Activated CD4-positive, alpha-beta T cell treated with anti-CD3 and anti-CD28 coated beads for 24 hours (primary cell): Measurements from ENCODE around the gene GATA3.

Source experiments
- DNase-seq, 2 donors: peaks; one replicate each; pipeline ENCODE4 v3.0.0-alpha.2; 2020; ENCODE audit warnings: low read depth in 2 of 2

Gene GATA3

DNA sequence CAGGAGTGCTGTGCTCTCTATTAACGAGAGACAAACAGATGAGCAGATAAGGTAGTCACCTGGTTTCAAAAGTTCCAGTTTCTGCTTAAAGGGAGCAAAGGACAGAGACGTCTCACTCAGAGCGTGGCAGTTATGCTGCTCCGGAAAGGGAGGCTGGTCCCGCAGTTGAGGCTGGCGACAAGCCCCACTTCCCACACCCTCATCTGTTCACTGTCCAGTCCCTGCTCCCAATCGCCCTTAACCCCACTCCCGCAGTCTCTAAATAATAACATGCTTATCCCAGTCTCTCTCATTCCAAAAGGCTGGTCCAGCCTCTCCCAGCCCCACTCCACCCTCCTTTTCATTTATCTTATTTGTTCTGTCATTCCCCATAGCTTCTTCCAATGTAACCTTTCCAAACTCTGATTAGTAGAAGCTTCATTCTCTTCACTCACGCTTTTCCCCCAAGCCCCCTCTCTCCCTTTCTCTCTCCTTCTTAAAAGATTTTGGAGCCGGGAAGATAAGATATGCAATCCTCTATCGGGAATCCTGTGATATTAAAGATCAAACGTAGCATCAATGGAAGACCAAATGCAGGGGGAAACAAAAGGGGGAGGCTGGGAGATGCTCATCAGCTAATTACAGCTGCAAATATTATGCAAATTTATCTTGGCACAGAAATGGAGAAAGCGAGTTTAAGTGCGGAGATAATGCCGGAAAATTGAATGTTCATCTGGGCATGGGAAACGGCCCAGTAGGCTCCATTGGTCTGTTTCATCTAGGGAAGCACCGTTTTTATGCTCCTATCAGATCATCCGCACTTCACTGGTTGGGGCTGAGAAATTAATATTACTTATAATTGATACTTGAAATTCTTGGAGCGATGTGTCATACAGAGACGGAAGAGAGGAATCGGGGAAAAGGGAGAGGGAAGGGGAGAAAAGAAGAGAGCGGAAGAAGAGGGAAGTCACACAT, 16.3 kb upstream of the GATA3 start:
- no peak for DNase-seq

DNA sequence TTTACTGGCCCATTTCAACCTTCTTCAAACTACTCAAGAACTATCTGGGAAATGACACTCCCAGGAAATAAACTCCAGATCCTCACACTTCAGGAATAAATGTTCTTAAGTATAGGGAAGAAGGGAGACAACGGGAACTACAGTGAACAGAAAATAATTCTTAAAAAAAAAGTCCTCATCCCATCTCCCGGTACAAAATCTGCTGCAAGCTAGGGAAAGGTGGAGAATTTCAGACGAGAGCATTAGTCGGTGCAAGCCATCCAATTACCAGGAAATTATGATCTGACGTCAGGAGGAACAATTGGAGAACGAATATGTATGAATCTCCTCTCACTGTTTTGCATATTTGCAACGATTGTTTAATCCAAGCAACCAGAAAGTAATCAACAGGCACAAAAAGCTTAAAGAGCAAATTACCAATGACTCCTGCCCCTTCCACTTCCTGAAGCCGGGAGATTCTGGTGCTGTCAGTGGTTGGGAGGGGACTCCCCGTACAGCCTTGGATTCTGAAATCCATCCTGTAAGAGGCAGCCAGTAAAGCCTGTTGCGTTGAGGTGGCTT, 15.1 kb upstream of the GATA3 start:
- DNase-seq, result no peak

GRCh38 chr10:8040651-8041050, 13.8 kb upstream of the GATA3 start:
- no peak for DNase-seq

GRCh38 chr10:8041284-8041991, 13.1 kb upstream of the GATA3 start:
- DNase-seq, result no peak

DNA sequence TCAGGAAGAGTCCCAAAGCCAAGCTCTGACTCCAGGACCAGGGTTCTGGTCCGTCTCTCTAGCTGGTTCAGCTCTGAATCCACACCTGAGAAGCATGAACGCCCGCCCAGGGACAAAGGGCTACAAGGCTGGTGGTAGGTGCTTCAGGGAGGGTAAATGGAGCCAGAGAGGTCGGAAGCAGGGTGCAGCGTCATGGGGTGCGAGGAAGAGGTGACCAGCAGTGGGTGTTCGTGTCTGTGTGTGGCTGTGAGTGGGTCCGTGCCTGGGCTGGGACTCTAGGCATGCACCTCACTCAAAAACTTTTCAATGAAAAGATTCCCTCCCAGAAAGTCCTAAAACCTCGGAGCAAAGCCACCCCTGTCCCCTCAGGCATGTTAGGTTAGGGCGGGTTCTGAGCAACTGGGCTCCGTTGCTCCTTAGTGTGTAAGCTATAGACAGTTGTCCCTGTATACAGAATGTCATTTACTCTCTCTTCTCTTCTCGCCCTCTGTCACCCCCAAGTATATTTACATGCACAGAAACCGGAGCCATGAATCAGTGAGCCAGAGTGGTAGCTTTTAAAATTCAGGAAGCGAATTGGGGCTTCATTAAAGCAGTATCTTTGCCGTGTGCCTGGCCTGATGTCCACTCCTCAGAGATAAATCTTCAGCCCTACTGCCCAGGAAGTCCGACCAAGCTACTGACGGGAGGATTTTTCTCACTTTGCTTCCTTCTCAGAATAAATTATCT, 12.3 kb upstream of the GATA3 start:
- no peak for DNase-seq

- DNase-seq, result no peak
Observed at GRCh38 chr10:8042721-8043568, 11.5 kb upstream of the GATA3 start.

DNA sequence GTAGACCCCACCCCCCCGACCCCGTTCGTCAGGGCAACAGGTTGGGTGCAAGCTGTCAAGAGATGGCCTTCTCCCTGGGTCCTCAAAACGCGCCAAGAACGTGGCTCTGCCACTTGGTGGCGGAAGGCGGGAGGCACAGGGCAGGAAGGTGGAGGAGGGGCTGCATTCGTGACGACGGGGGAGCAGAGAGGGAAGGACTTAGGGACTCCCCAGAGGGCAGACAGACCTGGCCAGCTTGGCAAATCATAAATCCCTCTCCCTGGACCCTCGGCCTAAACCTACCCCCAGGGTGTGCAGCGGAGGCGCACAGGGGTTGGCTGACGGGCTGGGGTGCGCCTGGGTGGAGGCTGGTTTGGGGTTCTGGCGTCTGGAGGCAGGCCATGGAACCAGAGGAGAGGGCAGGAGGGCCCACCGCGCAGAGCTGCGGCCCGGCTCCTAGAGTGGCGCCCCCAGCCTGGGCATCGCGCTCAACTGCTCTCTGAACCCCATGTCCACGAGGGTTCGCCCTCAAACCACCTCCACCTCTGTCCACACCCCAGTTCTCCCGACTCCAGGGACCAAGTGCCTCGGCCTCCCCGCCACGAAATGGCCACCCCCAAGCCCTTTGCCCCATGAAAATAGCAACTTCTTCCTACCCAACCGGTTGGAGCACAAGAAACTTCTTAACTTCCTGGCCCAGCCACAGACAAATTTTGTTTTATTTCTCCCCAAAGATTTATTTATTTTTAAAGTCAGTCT, 10.8 kb upstream of the GATA3 start:
- DNase-seq, result no peak

DNA sequence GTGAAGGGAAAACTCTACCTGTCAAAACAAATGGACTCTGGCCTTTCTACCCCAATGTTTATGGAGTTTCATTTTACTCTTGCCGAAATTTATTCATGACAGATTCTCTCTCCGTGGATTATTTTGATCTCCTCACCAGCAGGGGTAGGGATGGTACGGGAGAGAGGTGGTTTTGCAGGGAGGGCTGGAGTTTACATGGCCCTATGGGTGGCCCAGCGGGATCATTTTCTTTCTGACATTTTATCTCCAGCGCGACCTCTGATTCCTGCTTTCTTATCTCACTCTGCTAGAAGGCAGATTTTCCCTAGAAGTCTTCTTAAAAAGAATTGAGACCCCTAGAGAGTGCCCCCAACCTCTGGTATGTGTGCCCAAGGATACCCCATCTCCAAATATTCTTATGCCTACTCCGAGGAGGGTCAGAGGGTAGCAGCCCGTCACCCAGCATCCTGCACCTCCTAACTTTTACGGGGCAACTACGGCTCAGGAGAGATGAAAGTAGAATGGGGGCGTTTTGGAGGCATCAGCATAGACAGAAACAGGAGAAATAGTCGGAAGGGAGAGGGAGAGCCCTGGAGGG, 10.1 kb upstream of the GATA3 start:
- DNase-seq, result no peak

GRCh38 chr10:8044908-8045725, 9.4 kb upstream of the GATA3 start:
- no peak for DNase-seq

DNA sequence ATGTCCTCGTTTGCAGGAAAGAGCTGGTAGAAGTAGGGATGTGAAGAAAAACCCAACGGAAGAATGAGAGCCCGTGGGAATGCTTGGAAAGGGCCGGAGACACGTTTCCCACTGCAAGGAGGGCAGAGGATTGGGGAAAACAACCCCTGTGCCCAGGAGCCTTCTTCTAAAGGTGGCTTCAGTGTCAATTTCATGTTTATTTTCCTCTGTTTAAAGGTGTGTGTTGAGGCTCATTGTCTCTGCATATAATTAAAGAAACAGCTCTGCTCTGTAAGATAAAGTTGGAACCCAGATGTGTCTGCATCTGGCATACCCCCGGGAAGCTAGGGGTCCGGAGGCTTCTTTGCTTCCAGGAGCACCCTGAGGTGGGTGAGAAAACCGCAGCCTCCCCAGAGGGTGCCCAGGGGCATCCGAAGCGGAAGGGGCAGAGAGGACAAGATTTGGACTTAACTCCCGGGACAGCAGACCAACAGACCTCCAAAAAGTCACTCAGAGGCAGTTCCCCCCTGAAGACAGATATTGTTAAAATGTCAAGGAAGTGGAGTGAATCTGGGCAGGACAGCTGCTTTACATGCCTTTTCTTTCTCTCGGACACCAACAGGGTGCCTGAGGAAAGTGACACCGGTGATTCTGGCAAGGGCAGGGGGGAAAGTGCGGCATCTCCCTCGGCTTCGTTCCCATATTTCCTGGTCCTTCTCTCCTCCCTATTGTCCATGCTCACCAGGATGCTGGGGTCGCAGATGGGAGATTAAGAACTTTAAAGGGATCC, 8.6 kb upstream of the GATA3 start:
- no peak for DNase-seq

DNA sequence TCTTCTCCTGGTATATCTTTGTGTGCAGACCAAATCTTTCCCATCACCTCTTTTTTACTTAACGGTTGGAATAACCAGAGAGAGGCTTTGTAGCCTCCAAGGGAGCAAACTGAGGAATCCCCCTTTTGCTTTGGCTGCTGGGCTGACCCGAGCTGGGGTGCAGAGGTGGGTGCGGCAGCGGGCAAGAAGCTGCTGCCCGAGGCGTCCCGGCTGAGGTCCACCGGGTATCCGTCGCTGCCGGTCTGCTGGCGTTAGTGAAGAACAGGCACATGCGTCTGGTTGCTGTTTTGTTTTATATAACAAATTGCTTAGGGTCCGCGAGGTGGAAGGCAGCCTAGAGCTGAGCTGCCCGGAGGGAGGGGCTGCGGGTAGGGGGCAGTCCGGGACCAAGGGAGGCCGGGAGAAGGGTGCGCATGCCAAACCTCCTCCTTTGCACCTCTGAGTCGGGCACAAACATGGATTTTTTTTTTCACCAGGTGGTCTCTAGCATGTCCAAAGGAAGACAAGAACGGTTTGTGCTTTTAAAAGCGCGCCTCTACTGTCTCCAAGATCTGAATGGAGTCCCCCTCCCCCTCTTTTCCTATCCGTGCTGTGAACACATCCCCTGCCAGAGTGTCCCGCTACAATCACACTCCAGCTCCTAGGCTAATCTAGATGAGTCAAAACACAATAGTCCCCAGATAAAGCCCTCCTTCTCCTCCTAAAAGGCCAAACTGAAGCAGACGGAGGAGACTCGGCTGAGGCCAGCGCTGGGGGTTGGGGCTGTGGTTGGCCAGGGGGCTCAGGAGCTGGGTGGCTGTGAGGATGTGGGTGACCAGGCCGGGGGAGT, 6.8 kb upstream of the GATA3 start:
- no peak for DNase-seq

- DNase-seq, result no peak
Observed at GRCh38 chr10:8048281-8049008, 6.0 kb upstream of the GATA3 start.

- no peak for DNase-seq
Observed at GRCh38 chr10:8049045-8049864, 5.2 kb upstream of the GATA3 start.

DNA sequence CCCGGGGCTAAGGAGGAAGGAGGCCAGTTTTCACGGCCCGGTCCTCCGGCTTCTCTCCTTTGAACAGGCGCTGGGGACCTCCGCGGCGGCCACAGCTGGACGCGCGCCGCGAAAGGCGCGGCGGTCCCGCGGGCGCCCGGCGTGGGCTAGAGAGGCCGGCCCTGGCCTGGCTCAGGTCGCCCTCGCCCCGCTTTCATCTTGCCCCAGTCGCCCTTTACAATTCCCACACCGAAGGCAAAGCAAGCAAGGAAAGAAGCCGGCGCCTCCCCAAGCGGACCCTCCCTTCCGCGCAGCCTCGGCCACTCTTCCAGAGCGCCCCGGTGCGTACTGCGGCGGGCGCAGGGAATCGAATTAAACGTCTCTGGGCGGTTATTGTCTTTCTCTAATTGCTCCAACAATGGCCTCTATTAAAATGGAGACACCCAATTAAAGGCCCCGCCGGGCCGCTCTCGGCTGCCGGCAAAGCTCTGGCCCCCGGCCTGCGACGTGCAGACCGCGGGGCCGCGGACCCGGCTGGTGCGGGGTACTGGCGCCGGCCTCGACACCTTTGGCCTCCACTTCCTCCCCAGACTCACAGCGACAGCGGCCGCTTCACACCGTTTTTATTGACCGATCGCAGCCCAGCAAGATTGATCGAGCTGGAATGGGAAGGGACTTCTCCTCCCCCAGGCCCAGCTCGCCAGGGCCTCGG, 4.5 kb upstream of the GATA3 start:
- DNase-seq, result no peak

DNA sequence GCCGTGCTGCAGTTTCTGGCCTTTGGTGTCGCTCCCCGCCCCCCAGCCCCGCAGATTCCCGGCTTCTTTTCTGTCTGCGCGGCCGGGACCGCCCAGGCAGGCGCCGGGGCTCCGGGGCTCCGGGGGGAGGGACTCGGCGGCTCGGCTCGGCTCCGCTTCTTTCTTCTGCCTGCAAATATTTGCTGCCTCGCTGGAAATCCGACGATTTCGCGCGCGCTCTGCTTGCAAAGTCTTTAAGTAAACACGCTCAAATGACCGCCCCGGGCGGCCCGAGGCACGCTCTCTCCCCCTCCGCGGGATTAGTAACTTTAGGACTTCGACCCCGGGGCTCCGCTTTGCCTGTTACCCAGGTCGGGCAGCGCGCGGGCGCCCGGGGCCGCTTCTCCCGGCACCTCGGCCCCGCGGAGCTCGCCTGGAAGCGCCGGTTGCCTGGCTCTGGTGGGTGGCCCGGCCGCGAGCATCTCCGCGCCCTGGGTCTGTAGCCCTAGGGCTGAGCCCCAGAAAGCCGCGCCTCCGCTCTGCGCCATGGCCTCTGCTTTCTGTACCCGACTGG, 3.9 kb upstream of the GATA3 start:
- no peak for DNase-seq
